Measurements from ENCODE around the gene SLC15A3.

DNA sequence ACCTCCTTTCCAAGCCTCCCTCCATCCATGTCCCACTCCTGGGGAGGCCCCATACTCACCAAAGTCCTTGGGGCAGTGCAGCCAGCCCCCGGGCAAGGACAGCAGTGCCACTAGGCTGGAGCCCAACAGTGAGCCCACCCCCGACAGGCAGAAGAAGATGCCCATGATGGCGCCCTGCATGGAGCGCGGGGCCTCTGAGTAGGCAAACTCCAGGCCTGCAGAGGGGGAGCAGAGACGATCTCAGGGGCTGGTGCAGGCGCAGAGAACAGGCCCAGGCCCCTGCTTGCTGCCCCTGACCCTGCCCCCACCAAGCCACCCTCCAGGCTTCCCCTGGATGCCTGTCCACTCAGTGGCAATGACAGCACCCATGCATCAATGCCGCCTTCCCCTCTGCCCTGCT lies 14.2 kb downstream of the SLC15A3 start:
- TF ChIP-seq CTCF (IDR thresholded peaks at IDR 0.05) (no peak), POLR2A (IDR thresholded peaks at IDR 0.05) (no peak)
